Measurements from ENCODE around the gene FAM13A.
"Not testable (repeated sequence)": the region's sequence is repeated elsewhere in the genome, so short reads cannot be mapped to it uniquely, and the experiment has no call there.

Gene FAM13A

DNA sequence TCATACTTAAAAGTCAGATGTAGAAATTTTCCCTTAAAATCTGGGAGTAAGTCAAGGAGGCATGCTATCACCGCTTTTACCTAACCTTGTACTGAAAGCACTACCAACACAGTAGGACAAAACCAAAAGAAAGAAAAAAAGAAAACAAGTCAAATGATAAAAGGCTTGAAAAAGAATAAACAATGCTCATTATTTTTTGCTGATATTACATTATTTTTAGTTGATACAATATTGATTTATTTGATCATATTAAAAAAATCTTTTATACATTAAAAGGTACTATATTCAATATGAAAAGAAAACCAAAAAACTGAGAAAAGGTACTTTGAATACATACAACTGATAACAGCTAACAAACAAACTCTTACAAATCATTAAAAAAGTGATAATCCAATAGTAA is 164.3 kb downstream of the FAM13A start:
- no peak for DNase-seq

DNA sequence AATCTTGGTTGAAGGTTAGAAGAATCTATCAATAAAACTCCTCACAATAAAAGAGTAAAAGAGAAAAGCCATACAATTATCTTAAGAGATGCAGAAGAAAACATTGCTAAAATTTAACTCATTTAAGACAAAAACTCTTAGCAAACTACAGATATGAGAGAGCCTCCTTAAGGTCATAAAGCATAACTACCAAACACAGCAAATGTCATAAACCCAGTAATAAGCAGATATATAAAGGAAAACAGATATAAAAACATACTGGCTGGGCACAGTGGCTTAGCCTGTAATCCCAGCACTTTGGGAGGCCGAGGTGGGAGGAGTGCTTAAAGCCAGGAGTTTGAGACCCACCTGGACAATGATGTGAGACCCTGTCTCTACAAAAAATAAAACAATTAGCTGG is 165.3 kb downstream of the FAM13A start:
- DNase-seq = no peak

- DNase-seq = not testable (repeated sequence)
Measured at GRCh38 chr4:88887409-88887808, 169.6 kb downstream of the FAM13A start.

- DNase-seq = no peak
Measured at GRCh38 chr4:88881227-88881569, 175.8 kb downstream of the FAM13A start.

- peak; percentile 58 for DNase-seq
Measured at GRCh38 chr4:88880501-88881226, 176.3 kb downstream of the FAM13A start.

DNA sequence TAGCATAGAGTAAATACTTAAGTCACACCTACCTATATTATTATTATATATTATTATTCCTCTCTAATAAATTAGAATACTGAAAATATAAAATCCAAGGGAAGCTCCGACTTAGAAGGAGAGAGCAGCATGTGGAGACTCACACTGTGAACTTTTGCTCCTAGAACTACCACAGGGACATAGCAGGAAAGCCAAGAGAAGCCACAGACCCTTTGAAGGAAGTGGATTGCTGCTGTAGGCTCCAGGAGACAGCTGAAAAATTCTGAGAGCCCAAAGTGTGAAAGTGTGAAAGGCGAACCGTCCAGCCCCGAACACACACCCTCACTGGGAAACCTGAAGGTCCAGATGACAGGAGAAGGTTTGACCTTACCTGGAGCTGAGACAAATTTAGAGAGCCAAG is 177.0 kb downstream of the FAM13A start:
- no peak for DNase-seq

GRCh38 chr4:88878642-88879041 is 178.3 kb downstream of the FAM13A start:
- DNase-seq = no peak

DNA sequence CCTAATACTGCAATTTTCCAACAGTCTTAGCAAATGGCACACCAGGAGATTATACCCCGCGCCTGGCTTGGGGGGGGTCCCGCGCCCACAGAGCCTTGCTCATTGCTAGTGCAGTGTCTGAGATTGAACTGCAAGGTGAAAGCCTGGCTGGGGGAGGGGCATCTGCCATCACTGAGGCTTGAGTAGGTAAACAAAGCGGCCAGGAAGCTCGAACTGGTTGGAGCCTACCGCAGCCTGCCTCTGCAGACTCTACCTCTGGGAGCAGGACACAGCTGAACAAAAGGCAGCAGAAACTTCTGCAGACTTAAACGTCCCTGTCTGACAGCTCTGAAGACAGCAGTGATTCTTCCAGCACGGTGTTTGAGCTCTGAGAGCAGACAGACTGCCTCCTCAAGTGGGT is 186.6 kb downstream of the FAM13A start:
- no peak for DNase-seq

GRCh38 chr4:88868510-88868909 is 188.5 kb downstream of the FAM13A start:
- DNase-seq = no peak

DNA sequence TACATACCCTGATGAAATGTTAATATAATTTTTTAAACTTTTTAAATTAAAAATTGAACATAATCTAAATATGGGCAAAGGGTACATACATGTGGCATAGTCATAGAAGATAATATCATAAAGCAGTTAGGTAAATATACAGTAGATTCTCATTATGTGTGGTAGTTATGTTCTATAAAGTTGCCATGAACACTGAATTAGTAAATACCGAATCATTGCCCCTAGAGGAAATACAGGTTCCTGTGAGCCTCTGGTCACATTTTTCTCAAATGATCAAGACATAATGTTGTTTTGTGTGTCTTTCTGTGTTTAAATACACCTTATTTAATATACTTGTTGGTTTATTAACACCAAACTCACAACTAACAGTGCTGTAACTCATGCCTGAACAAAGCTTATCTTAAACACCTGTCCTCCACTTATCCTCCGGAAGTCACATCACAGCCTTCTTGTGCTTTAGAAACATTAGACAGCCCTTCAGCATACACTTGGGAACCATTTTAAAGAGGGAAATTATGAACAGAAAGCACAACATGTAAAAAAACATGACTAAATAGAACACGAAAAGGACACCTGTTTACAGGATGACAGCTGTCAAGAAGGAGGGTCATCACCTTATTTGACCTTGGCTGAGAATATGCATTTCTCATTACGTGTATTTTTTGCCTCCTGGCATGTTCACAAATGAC is 190.0 kb downstream of the FAM13A start:
- peak; percentile 63 for DNase-seq

GRCh38 chr4:88865466-88865865 is 191.5 kb downstream of the FAM13A start:
- no peak for DNase-seq

- no peak for DNase-seq
Measured at GRCh38 chr4:88865046-88865445, 191.9 kb downstream of the FAM13A start.

DNA sequence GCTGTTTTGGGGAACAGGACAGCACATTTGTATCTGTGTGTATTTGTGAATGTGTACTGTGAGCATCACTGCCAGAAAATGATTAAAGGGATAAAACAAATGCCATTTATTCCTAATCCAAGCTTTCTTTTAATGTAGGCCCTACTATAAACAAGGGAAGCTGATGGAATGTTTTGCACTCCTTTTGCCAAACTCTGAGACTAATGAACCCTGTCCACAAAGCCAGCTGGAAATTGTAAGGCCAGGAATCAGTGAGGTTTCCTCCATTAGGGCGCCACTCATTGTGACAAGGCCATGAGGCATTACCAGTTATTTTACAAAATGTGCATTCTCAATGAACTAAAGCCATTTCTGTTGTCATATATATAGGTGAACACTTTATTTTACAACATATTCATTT is 196.4 kb downstream of the FAM13A start:
- DNase-seq = no peak

GRCh38 chr4:88859191-88859812 is 197.7 kb downstream of the FAM13A start:
- no peak for DNase-seq

GRCh38 chr4:88858752-88859151 is 198.2 kb downstream of the FAM13A start:
- DNase-seq = no peak

DNA sequence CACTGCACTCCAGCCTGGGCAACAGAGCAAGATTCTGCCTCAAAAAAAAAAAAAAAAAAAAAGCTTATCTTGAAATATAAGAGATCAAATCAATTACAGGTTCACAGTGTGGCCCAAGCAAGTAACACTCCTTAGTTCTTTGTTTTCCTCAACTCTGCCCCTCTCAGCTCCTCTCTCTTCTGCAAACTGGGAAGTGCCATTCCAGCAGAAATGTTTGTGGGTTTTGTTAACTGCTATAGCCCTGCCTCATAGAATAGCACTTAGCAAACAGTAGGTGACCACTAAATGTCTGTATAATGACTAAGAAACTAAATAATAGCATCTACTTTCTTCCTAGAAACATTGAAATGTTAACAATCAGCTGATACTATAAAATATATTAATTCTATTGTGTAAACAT is 199.4 kb downstream of the FAM13A start:
- no peak for DNase-seq

DNA sequence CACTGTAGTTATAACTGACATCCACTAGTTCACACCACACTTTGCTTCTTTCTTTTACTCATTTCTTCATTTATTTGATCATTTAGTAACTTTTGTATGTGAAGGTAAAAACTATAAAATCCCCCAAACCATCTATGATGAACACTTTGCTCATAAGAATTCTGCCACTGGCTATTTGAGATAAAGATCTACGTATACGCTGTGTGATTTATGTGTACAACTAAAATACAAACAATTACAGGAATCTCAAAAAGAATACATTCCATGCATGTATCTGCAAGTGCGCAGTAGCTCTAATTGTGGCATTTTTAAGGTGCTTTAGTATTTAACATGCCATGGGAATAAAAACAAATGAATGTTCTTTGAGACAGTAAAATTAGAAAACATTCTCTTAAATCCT is 202.5 kb downstream of the FAM13A start:
- DNase-seq = no peak

DNA sequence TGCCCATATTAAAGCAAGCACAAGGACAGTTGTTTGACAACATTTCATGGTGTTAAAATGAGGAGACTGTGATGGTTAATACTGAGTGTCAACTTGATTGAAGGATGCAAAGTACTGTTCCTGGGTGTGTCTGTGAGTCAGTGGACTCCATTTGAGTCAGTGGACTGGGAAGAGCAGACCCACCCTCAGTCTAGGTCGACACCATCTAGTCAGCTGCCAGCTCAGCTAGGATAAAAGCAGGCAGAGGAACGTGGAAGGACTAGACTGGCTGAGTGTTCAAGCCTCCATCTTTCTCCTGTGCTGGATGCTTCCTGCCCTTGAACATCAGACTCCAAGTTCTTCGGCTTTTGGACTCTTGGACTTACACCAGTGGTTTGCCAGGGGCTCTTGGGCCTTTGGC is 203.4 kb downstream of the FAM13A start:
- DNase-seq = not testable (repeated sequence)

- no peak for DNase-seq
Measured at GRCh38 chr4:88846206-88846790, 210.7 kb downstream of the FAM13A start.

- peak; percentile 58 for DNase-seq
Measured at GRCh38 chr4:88843067-88843685, 213.8 kb downstream of the FAM13A start.

GRCh38 chr4:88841635-88842034 is 215.3 kb downstream of the FAM13A start:
- no peak for DNase-seq

DNA sequence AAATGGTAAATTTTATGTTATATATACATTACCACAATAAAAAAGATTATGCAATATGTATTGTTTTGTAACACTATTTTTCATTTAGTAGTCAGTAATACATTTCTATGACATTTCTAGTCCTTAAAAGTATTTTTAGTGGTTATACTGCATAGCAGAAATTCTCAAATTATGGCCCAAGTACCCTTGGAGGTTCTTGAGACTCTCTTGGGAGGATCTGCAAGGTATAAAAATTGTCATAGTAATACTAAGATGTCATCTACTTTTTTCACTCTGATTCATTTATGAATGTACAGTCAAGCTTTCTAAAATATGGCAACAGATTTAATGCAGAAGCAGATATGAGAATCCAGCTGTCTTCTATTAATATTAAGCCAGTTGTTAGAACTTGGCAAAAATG is 220.8 kb downstream of the FAM13A start:
- DNase-seq = no peak

DNA sequence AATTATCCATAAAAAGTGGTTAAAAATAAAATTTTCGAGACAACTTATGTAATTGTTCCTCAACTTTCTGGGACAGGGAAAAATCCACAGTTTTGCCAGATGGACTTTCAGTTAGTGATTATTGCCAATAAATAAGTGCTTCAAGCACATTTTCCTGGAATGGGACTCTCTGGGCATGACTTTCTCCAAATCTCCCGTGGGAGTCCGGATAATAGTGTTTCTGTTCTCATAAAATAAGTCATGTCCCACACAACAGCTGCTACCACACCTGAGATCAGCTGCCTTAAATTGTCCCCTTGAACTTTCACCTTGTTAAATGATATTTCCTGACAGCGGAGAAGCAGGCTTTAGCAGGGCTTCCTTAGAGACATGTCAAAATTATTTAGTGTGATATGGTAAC is 226.0 kb downstream of the FAM13A start:
- DNase-seq = no peak

GRCh38 chr4:88830598-88830997 is 226.4 kb downstream of the FAM13A start:
- DNase-seq = no peak
